Measurements from ENCODE around the gene ISCA2.

ISCA2 gene

GRCh38 chr14:74486164-74486563, 7.4 kb upstream of the ISCA2 start:
- DNase-seq = no peak

GRCh38 chr14:74488786-74489397, 4.7 kb upstream of the ISCA2 start:
- peak; percentile 21 for DNase-seq

- DNase-seq = no peak
These were observed 3.1 kb upstream of the ISCA2 start for GRCh38 chr14:74490486-74490885.

GRCh38 chr14:74491956-74492775, 1.4 kb upstream of the ISCA2 start:
- DNase-seq = peak; percentile 32

GRCh38 chr14:74492776-74493342, 706 bp upstream of the ISCA2 start, which contains the start of gene NPC2:
TSS of gene NPC2 (minus strand) at chr14:74493305. CDS start at chr14:74493274, 31 bp downstream.
- no peak for DNase-seq

GRCh38 chr14:74495356-74495755, 1.8 kb downstream of the ISCA2 start:
- DNase-seq = no peak

GRCh38 chr14:74500417-74501134, 7.0 kb downstream of the ISCA2 start:
- no peak for DNase-seq

- no peak for DNase-seq
These were observed 7.6 kb downstream of the ISCA2 start for GRCh38 chr14:74501135-74501614.

GRCh38 chr14:74501691-74502090, 8.1 kb downstream of the ISCA2 start:
- DNase-seq = no peak

GRCh38 chr14:74502236-74503019, 8.9 kb downstream of the ISCA2 start:
- no peak for DNase-seq

GRCh38 chr14:74503291-74503937, 9.8 kb downstream of the ISCA2 start:
- DNase-seq = no peak

- DNase-seq = no peak
These were observed 10.4 kb downstream of the ISCA2 start for GRCh38 chr14:74503938-74504335.

GRCh38 chr14:74504412-74504811, 10.8 kb downstream of the ISCA2 start:
- no peak for DNase-seq

GRCh38 chr14:74504874-74505720, 11.5 kb downstream of the ISCA2 start:
- no peak for DNase-seq

- DNase-seq = no peak
These were observed 12.3 kb downstream of the ISCA2 start for GRCh38 chr14:74505831-74506230.

GRCh38 chr14:74506411-74506851, 12.9 kb downstream of the ISCA2 start:
- no peak for DNase-seq

- no peak for DNase-seq
These were observed 13.5 kb downstream of the ISCA2 start for GRCh38 chr14:74507085-74507484.

- no peak for DNase-seq
These were observed 14.3 kb downstream of the ISCA2 start for GRCh38 chr14:74507840-74508239.

GRCh38 chr14:74508292-74508731, 14.7 kb downstream of the ISCA2 start:
- no peak for DNase-seq

GRCh38 chr14:74508844-74509428, 15.4 kb downstream of the ISCA2 start:
- no peak for DNase-seq

All from KG1 (cell line).